Measurements from ENCODE around the gene TNFRSF4. TPM values are rescaled to one million over a fixed set of nuclear protein-coding genes. Genes with fewer than 3 reads are reported as not detected.

Gene TNFRSF4
- total and polyA plus RNA-seq, 4 donors, result 0.08 to 0.35 (median 0.15) TPM; not detected in 1

- H3K27me3 ChIP-seq (ENCODE audit: control insufficient read depth in 4 of 4, insufficient read depth in 4 of 4, low read length in 3 of 4), result peaks cover 0 to 11% (median 2%) of the 10 kb centered on the region in 4 donors
These were observed 48.5 kb downstream of the TNFRSF4 start for GRCh38 chr1:1165485-1165884.

GRCh38 chr1:1164701-1165451, 49.1 kb downstream of the TNFRSF4 start:
- Histone ChIP-seq H3K27ac (ENCODE audit: low read depth in 1 of 2, low read length in 2 of 2) (no peak overlapping the region), H3K36me3 (ENCODE audit: control insufficient read depth in 4 of 4, insufficient read depth in 3 of 4, low read depth in 1 of 4, low read length in 3 of 4) (no peaks in the 10 kb centered on the region), H3K27me3 (ENCODE audit: control insufficient read depth in 4 of 4, insufficient read depth in 4 of 4, low read length in 3 of 4) (peaks cover 0 to 11% (median 3%) of the 10 kb centered on the region in 4 donors), H3K9me3 (ENCODE audit: control insufficient read depth in 4 of 4, low read length in 3 of 4) (no peaks in the 10 kb centered on the region), H3K4me1 (ENCODE audit: control insufficient read depth in 4 of 4, insufficient read depth in 4 of 4, low read length in 3 of 4) (peaks cover 0 to 4% (median 0%) of the 10 kb centered on the region in 4 donors), H3K9ac (ENCODE audit: low read depth in 1 of 2, low read length in 2 of 2) (no peak overlapping the region), H3K4me3 (ENCODE audit: low read depth in 1 of 3, low read length in 3 of 3) (no peak overlapping the region)
- TF ChIP-seq ATF3 (IDR thresholded peaks at IDR 0.05), result no peak
- no peak for TF ChIP-seq EGR1 (IDR thresholded peaks at IDR 0.05; ENCODE audit: low read depth in 2 of 2)
- TF ChIP-seq MAX (IDR thresholded peaks at IDR 0.05), result no peak
- TF ChIP-seq REST (IDR thresholded peaks at IDR 0.05), result no peak
- no peak for TF ChIP-seq HNF4A (conservative IDR thresholded peaks at IDR 0.05)
- TF ChIP-seq SP1 (IDR thresholded peaks at IDR 0.05), result no peak
- no peak for TF ChIP-seq JUND (IDR thresholded peaks at IDR 0.05)
- TF ChIP-seq TAF1 (conservative IDR thresholded peaks at IDR 0.05), result no peak
- no peak for TF ChIP-seq GABPA (IDR thresholded peaks at IDR 0.05 in 1 of 2, conservative IDR thresholded peaks at IDR 0.05 in 1 of 2)
- TF ChIP-seq FOXA1 (IDR thresholded peaks at IDR 0.05), result no peak
- TF ChIP-seq RAD21 (IDR thresholded peaks at IDR 0.05), result no peak
- no peak for TF ChIP-seq RXRA (IDR thresholded peaks at IDR 0.05)
- no peak for TF ChIP-seq FOXA2 (IDR thresholded peaks at IDR 0.05)
- TF ChIP-seq YY1 (IDR thresholded peaks at IDR 0.05), result no peak
- TF ChIP-seq CTCF (IDR thresholded peaks at IDR 0.05; ENCODE audit: low read depth, low read length, missing input control), result no peak
- WGBS, result 37% methylated on average over 48 of the region's 48 CpGs
- no peak for DNase-seq (ENCODE audit: low spot score)

More at GRCh38 chr1:1165485-1165884, 48.5 kb downstream of the TNFRSF4 start:
- no peaks in the 10 kb centered on the region for H3K36me3 ChIP-seq (ENCODE audit: control insufficient read depth in 4 of 4, insufficient read depth in 3 of 4, low read depth in 1 of 4, low read length in 3 of 4)
- TF ChIP-seq ATF3 (IDR thresholded peaks at IDR 0.05), result no peak
- no peak for TF ChIP-seq MAX (IDR thresholded peaks at IDR 0.05)
- no peak for TF ChIP-seq HNF4G (IDR thresholded peaks at IDR 0.05)
- TF ChIP-seq HNF4A (conservative IDR thresholded peaks at IDR 0.05), result no peak
- no peak for TF ChIP-seq EGR1 (IDR thresholded peaks at IDR 0.05; ENCODE audit: low read depth in 2 of 2)
- no peak for TF ChIP-seq RAD21 (IDR thresholded peaks at IDR 0.05)
- TF ChIP-seq CTCF (IDR thresholded peaks at IDR 0.05; ENCODE audit: low read depth, low read length, missing input control), result no peak
- no peak overlapping the region for H3K27ac ChIP-seq (ENCODE audit: low read depth in 1 of 2, low read length in 2 of 2)
- no peak overlapping the region for H3K9ac ChIP-seq (ENCODE audit: low read depth in 1 of 2, low read length in 2 of 2)
- no peaks in the 10 kb centered on the region for H3K9me3 ChIP-seq (ENCODE audit: control insufficient read depth in 4 of 4, low read length in 3 of 4)
- 68% methylated on average over 12 of the region's 12 CpGs for WGBS
- no peak for DNase-seq (ENCODE audit: low spot score)
- no peak overlapping the region for H3K4me3 ChIP-seq (ENCODE audit: low read depth in 1 of 3, low read length in 3 of 3)
- H3K4me1 ChIP-seq (ENCODE audit: control insufficient read depth in 4 of 4, insufficient read depth in 4 of 4, low read length in 3 of 4), result peaks cover 0 to 4% (median 0%) of the 10 kb centered on the region in 4 donors
